Skeletal muscle cell (primary cell): ENCODE measurements around the gene IQGAP2.

ENCODE experiments used
- DNase-seq: peaks from one replicate; pipeline ENCODE4 v3.0.0-alpha.2; 2010; ENCODE audit warnings: low read depth
- H3K4me3 ChIP-seq: 2 replicates; pipeline ENCODE4 v1.5.1; 2011; ENCODE audit warnings: low read depth, mild to moderate bottlenecking, control low read depth, low read length, moderate library complexity

The IQGAP2 gene

DNA sequence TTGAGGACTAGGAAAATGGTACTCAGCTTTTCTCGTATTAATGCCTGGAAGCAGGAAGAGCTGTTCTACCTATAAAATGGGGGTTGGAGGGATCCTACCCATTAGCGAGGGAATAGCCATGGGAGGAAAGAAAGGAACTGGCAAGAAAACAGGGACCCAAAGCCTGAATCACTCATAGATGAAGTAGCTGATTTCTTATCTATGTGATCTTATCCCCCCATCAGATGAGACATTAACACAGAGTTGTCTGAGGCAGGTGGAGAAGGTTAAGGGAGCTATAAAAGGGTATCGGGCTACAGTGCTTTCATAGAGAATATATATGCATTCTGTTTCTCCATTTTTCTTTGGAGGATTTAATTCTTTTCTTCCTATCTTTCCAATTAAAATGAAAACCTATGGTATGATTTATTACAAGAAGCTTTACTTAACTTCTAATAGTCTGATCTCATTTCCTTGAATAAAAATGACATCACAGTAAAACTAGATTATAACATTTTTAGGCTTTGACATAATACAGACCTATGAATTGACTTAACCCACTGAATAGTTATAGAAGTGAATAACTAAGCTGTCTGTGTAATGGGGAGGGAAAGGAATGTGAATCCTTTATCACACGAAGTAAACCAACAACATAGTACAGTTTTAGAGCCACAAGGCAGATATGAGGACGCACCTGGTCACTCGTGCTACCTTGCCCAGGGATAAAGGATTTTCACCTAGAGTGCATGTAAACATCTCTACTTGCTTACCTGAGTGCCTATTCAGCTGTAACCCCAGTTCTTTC, 39.0 kb downstream of the IQGAP2 start:
- no peak for DNase-seq
- H3K4me3 ChIP-seq: no peak overlapping the region

DNA sequence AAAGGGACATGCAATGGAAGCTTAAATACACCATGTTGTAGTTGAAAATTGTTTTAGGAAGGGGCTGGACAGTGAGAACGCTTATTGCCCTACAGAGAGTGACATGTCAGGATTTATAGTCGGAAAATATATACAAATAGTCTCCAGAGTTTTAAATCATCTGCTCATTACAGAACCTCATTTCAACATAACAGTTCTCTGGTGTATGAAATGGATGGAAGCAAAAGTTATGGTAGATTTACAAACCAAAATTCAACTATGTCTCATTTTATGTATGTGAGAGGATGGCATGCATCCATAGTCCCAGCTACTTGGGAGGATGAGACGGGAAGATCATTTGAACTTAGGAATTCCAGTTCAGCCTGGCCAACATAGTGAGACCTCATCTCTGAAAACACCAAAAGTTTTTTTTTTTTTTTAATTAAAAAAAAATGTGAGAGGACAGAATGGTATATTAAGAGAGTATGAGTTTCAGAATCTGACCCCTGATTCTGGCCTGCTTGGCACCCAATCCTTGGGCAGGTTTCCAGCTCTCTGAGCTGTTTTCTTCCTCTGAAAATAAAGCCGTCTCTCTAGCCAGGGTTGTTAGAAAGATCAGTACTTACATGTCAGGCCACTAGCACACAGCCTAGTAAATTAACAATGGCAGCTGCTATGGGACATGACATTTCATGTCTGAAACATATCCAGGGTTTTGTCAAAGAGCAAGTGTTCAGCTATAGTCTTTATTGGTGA, 40.1 kb downstream of the IQGAP2 start:
- H3K4me3 ChIP-seq: no peak overlapping the region
- no peak for DNase-seq

DNA sequence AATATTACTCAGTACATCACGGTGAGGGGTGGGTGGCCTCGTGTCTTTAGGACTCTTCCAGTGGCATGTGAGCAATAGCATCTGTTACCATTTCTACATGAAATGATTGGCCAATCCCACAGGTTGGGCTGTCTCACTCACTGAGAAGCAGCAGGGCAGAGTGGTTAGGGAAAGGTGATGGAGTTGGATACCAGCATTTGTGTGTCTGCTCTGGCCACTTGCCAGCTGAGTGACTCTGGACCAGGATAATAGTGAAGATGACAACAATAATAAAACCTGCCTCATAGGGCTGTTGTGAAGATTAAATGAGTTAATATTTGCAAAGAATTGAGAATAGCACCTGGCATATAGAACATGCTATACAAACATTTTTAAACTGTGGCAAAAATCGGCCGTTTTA, 42.0 kb downstream of the IQGAP2 start:
- H3K4me3 ChIP-seq: no peak overlapping the region
- no peak for DNase-seq

DNA sequence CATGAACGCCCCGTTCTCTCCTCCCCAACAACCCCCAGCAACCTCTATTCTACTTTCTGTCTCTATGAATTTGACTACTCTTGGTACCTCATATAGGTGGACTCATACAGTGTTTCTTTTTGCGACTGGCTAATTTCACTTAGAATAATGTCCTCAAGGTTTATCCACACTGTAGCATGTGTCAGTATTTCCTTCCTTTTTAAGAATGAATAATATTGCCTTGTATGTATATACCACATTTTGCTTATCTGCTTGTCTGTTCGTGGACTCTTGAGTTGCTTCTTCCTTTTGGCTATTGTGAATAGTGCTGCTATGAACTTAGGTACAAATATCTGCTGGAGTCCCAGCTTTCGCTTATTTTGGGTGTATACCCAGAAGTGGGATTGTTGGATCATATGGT, 42.7 kb downstream of the IQGAP2 start:
- DNase-seq: no peak
- H3K4me3 ChIP-seq: no peak overlapping the region

DNA sequence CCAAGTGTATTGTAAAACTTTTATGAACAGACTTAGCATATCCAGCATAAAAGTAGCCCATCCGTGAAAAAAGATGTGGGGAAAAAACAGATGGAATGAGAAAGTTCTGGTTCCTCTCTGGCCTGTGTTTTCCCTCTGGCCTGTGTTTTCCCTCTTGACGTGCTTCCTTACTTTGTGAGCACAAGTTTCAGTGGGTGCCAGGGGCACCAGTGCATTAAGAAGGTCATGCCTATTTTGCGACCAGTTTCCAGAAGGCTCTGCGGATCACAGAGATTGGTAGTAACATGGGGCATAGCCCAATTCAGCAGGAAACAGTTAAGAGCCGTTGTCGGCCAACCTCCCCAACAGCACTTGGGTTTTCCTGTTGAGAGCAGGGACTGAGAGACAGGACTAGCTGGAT, 43.7 kb downstream of the IQGAP2 start:
- H3K4me3 ChIP-seq: no peak overlapping the region

DNA sequence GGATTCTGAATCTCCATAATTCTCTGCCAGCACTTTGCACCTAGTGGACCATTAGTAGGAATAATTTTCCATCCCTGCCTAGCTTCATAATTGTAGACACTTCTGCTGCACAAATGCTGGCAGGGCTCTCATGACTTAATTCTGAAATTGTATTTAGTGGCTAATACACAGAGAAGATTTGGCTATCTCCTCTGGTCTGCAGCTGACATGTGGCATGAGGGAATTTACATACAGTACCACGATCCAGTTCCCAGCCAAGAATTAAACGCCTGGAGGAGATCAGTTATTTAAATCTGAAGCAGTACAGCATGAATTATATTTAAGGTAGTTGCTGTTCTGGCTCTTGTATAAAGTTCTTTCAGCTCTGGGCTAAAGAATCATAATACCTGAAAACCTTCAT, 46.5 kb downstream of the IQGAP2 start:
- H3K4me3 ChIP-seq: no peak overlapping the region
- no peak for DNase-seq

More for the DNA sequence above, 43.7 kb downstream of the IQGAP2 start:
- no peak for DNase-seq

DNA sequence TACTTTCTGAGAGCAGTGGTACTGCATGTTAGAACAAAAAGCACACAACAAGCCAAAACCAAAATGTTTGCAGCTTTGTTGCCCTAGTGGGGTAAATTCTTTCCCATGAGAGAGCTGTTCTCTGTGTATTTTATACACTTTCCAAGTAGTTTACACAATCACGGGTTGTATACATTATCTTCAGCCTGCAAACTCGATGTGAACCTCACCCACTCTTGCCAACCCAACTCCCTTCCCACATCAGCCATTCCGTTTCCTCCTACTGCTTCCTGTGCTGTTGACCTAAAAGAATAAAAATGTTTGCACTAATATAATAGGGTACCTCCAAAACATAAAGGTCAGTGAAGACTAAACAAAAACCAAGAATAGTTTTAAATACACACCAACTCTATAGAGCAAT, 47.0 kb downstream of the IQGAP2 start:
- no peak for DNase-seq
- no peak overlapping the region for H3K4me3 ChIP-seq

DNA sequence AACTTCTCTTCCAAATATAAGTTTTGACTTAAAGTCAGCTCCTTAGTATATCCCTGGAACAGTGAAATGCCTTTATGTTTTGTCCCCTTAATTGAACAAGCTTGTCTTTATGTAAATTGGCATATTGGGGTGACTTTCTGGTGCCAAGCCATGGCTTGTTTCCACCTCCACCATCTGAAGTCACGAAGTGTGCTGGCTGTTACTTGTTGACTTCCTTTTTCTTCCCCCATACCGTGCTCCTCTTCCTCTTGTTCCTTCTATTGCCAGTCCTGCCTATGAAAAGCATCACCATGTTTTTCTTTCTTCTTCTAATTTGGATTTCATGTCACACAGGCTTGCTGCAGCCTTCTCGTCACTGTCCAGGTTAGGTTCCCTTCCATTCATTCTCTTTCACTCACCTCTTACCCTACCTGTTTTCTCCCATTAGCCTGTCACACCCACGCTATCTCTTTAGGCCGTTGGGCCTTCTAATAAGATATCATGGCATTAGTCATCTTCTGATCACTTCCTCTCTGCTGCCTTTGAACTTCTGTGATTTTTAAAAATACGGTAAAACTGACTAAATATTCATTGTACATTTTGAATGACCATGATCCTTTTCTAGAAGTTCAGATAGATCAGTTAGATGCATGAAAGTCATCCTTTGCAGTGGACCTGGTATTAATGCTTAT, 48.1 kb downstream of the IQGAP2 start:
- DNase-seq: no peak
- H3K4me3 ChIP-seq: no peak overlapping the region

DNA sequence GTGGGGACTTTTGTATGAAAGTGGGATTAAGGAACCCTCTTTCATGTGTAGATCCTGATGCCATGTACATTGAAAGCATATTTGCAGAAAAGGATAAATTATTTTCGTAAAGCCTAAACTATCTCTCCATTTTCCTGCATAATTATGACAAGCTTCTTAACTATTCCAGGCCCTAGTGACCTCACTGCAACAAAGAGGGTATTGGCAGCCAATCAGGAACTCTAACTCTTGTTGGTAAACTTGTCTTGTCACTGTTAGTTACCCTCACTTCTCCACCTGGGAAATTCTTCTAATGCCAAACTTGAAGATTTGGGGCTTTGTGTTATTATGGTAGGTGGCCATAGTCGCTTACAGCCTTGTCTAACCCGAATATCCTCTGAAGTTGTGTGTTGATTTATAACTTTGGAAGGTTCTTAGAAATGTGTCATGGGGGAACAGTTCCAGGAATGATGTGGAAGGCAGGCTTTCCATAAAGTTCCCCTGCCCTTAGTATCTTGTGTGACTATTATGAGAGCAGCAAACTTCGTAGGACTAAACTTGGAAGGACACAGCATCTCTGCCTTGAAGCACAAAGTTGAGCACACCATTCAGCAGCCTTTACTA, 52.5 kb downstream of the IQGAP2 start:
- no peak overlapping the region for H3K4me3 ChIP-seq

DNA sequence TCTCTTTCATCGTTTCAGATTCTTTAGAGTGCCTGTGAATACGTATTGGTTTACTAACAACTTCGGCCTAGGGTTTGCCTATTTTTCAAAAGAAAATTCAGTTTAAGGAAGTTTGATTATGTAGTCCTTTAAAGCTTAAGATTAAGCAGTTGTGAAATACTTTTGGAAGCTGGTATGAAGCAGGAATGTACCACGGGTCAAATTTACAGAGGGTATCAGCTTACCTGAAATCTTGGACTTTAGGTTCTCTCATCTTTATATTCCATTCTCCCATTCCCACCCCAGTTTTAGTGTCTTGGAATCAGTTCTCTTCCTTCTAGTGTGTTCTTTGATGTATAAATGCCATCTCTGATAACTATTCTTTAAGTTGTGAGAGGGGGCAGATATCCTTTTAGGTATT, 53.2 kb downstream of the IQGAP2 start:
- no peak overlapping the region for H3K4me3 ChIP-seq
- no peak for DNase-seq

More for the DNA sequence above, 52.5 kb downstream of the IQGAP2 start:
- DNase-seq: no peak

DNA sequence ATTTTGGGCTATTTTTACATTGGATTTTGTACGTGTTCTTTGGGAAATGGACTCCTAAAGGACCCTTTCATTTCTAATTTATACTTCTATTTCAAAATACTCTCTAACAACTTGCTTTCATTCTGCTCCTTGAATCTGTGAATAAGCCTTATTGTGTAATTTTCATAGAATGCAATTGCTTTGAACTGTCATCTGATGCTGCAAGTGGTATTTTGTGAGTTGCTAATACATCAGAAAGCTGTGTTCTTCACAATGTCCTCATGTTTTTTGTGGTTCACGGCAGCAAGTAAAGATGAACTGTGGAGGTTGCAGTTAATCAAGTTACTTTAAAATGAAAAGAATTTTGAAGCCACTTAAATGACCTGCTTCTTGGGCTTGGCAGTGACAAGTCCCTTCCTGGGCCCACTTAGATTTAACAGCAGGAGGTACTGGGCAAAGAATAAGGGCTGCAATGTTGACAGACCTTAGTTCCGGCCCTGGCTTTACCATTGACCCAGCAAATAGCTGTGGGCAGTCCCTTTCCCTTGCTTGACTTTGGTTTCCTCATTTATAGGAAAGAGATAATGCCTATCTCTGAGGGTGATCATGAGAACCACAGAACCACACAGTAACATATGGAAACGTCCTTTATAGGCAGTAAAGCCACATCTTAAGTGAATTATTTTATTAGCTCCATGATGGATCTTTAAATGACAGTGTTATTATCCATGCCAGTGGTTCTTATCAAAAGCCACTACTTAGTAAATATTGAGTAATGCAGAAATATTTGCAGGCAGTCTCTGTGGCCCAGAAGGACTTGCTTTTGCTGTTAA, 54.8 kb downstream of the IQGAP2 start:
- H3K4me3 ChIP-seq: no peak overlapping the region
- no peak for DNase-seq

DNA sequence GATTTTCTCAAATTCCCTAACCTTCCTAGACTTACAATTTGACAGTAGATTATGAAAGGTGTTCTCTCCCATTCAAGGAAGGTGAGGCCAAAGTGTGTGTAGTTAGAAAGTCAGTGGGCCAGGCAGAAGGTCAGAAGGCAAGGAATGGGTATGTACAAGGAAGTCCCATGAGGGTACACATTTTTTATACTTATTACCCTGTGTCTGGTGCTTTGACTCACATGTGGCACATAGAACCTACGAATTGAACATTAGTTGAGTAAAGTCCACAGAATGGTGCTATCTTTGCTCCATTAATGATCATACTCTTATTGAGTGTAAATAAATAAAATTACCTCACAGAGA, 55.4 kb downstream of the IQGAP2 start:
- no peak for DNase-seq
- H3K4me3 ChIP-seq: no peak overlapping the region

DNA sequence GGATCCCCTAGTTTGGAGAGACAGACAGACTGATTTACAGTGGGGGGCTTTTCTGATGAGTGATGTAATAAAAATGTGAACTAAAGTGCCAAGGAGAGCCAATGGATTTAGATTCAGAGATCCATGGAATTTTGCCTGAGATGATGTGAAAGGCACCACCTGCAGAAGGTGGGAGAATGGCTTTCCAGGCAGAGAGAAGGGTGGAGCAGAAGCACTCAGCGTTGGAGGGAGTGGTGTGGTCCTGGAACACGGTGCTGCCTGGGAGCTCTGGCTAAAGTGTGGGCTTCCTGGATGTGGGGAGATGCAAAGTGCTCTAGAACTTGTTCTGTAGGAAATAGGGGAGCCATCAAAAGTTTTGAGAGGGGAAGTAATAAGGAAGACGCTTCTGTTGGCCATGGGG, 57.0 kb downstream of the IQGAP2 start:
- no peak for DNase-seq
- H3K4me3 ChIP-seq: no peak overlapping the region

DNA sequence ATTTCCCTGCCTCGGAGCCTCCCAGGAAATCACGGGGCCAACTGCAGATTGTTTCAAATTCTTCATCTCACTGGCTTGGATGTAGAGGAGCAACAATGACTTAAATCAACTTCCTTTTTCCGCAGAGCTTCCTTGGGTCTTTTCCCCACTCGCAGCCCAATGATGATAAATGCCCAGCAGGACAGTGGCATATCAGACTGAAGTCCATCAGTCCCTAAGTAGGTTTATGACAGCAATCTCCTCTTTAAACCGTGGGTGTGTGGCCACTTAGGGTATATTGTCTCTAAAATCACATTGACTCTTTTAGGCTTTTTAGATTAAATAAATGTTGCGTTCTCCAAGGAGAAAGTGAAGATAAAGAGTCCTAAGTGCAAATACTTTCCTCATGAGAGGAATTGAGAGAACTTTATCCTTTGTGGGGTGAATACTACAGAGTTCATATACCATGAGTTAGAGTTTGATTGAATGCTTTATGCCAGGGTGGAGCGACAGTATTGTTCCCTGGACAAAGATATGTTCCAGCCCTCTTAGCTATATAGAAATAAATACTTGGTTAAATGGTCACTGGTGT, 59.1 kb downstream of the IQGAP2 start:
- no peak for DNase-seq
- H3K4me3 ChIP-seq: no peak overlapping the region

DNA sequence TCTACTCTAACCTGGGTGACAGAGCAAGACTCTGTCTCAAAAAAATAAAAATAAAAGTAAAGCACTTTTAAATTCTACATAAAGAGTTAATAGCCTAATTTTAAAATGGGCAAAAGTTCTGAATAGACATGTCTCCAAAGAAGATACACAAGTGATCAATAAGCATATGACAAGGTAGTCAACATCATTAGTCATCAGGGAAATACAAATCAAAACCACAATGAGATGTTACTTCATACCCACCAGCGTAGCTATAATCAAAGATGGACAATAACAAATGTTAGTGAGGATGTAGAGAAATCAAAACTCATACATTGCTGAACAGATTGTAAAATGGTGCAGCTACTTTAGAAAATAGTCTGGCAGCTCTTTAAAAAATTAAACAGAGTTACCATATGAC, 64.1 kb downstream of the IQGAP2 start:
- no peak for DNase-seq

DNA sequence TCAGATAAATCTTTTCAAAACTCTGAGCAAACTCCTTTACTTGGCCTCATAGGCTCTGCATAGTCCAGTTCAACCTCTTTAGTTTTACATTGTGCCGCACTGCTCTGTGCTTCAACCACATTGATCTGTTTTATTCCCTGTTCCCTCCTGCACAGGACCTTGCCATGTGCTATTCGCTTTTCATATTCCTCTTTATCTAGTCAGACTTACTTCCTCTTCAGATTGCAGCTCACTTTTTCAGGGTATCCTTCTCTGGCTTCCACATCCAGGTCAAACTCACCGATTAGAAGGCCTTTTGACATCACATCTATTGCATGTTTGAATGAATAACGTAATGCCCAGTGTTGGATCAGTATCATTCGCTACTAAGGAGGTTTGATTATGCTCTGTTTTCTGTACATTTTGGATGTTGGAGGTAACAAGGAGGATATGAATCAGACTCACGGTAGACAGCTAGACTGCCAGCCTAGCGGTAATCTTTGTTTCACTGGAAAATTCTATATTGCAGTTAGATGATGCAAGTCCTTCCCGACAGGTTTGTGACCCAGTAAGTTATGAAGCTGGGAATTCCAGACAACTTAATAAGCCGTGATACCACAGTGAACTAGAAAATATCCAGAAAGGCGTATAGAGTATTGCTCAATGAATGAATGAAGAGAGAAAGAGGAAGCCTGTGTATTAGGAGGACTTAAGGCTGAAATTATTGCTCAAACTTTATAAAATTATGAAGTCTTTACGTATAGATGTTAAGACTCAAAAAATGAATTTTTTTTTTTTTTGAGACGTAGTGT, 65.7 kb downstream of the IQGAP2 start:
- H3K4me3 ChIP-seq: no peak overlapping the region
- no peak for DNase-seq

More for the DNA sequence above, 64.1 kb downstream of the IQGAP2 start:
- no peak overlapping the region for H3K4me3 ChIP-seq

DNA sequence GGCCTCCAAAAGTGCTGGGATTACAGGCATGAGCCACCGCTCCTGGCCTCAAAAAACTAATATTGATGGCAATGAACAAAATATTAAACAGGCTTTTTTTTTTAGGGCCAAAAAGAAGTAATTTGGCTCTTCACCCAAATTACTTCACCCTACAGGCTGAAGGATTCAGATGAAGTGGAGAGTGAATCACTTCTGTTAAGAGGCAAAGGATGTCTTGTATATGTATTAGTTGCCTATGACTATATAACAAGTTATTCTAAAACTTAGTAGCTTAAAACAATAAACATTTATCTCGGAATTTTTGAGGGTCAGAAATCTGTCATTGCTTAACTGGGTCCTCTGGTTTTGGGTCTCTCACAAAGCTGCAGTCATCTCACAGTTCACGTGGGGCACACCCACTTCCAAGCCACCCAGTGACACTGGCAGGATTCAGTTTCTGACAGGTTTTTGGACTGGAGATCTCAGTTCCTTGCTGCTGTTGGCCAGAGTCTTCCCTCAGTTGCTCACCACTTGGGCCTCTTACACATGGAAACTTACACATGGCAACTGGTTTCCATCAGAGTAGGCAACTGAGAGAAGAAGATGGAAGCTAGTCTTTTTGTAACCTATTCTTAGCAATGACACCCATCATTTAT, 66.7 kb downstream of the IQGAP2 start:
- DNase-seq: no peak
- H3K4me3 ChIP-seq: no peak overlapping the region

DNA sequence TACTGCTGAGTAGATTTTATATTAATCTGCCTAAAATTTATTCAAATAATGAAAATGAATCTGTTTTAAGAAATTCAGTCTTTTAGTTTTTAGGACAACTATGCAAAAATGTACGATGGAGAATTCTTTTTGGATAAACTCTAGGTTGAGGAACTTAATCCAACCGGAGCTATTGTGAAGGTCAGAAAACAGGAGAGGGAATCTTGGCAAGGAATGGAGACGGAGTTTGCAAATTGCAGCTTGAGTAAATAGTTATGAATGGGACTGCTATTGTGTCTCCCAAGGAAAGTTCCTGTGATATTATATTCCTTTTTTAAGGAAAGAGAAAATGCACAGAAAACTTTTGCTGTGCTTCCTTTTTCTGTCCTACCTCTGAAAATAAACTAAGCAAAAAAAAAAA, 67.9 kb downstream of the IQGAP2 start:
- no peak for DNase-seq
- no peak overlapping the region for H3K4me3 ChIP-seq
